ENCODE results near the gene CASQ2. TPM values are rescaled to one million over a fixed set of nuclear protein-coding genes. Genes with fewer than 3 reads are reported as not detected.

Gene CASQ2
- total and polyA plus RNA-seq, 2 of the 13 experiments (the other 11 are each of a cell fraction or from before 2014, with no cell fraction given) = not detected

- no peak for TF ChIP-seq TERF1 (CRISPR knock-in tag; IDR thresholded peaks at IDR 0.05)
- no peak for TF ChIP-seq ZFP36L1 (CRISPR knock-in tag; IDR thresholded peaks at IDR 0.05)
- no peak for TF ChIP-seq ZSCAN20 (CRISPR knock-in tag; IDR thresholded peaks at IDR 0.05; ENCODE audit: borderline replicate concordance)
- no peak for TF ChIP-seq TFDP2 (CRISPR knock-in tag; IDR thresholded peaks at IDR 0.05)
- TF ChIP-seq MYPOP (CRISPR knock-in tag; IDR thresholded peaks at IDR 0.05) = 0 out of 2 replicates have a peak, but pooled peaks have one; percentile 22
- peak; percentile 34; the same call in 1 of the 2 replicates for TF ChIP-seq HNF4A (CRISPR knock-in tag; IDR thresholded peaks at IDR 0.05)
- peak; percentile 73 for TF ChIP-seq ATF2 (CRISPR knock-in tag; IDR thresholded peaks at IDR 0.05)
- TF ChIP-seq ZNF512 (CRISPR knock-in tag; IDR thresholded peaks at IDR 0.05) = no peak
- no peak for TF ChIP-seq PRPF4 (IDR thresholded peaks at IDR 0.05; ENCODE audit: low read depth, low read length, poor library complexity, severe bottlenecking)
- TF ChIP-seq CTCF (CRISPR knock-in tag; IDR thresholded peaks at IDR 0.05) = no peak
- TF ChIP-seq ADNP (CRISPR knock-in tag; IDR thresholded peaks at IDR 0.05) = no peak
- TF ChIP-seq NFYB (CRISPR knock-in tag; IDR thresholded peaks at IDR 0.05) = no peak
- no peak for TF ChIP-seq TIGD3 (CRISPR knock-in tag; IDR thresholded peaks at IDR 0.05; ENCODE audit: borderline replicate concordance)
- TF ChIP-seq AFF4 (CRISPR knock-in tag; IDR thresholded peaks at IDR 0.05) = no peak
Measured at GRCh38 chr1:115727706-115728249, 40.7 kb downstream of the CASQ2 start (continued).
